Neural crest cell (in vitro differentiated cells): ENCODE measurements around the gene HBS1L. TPM values are rescaled to one million over a fixed set of nuclear protein-coding genes. Genes with fewer than 3 reads are reported as not detected.

Experiments used
- DNase-seq: peaks from one replicate; pipeline ENCODE4 v3.0.0; 2021; ENCODE audit warnings: low read depth, mixed read lengths, low spot score
- H3K27ac Mint-ChIP-seq: one replicate; pipeline ENCODE4 v1.8.0; 2021; ENCODE audit warnings: mild to moderate bottlenecking, mixed read lengths; ENCODE audit not compliant: unreplicated experiment
- H3K27me3 Mint-ChIP-seq: 2 replicates; pipeline ENCODE4 v1.8.0; 2021; ENCODE audit warnings: low read depth, mild to moderate bottlenecking, mixed read lengths
- H3K36me3 Mint-ChIP-seq: 2 replicates; pipeline ENCODE4 v1.8.0; 2021; ENCODE audit warnings: low read depth, mild to moderate bottlenecking, mixed read lengths
- H3K4me1 Mint-ChIP-seq: 2 replicates; pipeline ENCODE4 v1.8.0; 2021; ENCODE audit warnings: mixed read lengths
- H3K4me3 Mint-ChIP-seq: one replicate; pipeline ENCODE4 v1.8.0; 2021; ENCODE audit warnings: mild to moderate bottlenecking, mixed read lengths
- H3K9me3 Mint-ChIP-seq: 2 replicates; pipeline ENCODE4 v1.8.0; 2021; ENCODE audit warnings: mixed read lengths
- CTCF ChIP-seq: fragments of 200-600 bp; sonication (generic); conservative IDR thresholded peaks from 2 replicates; pipeline ENCODE4 v1.5.0; 2021; ENCODE audit warnings: antibody characterized with exemption, mild to moderate bottlenecking
- total RNA-seq: library from RNA; stranded (reverse); gene quantifications from 2 replicates; pipeline ENCODE4 v1.2.1, GENCODE V29; 2021

Gene HBS1L
- total RNA-seq, 1 donor from 2014 or later = 82.6 TPM

GRCh38 chr6:135066806-135067205 lies 12.2 kb upstream of the HBS1L start:
- peaks cover 5% of the 10 kb centered on the region for H3K4me1 Mint-ChIP-seq
- no peak for TF ChIP-seq CTCF

GRCh38 chr6:135066397-135066796 lies 11.8 kb upstream of the HBS1L start:
- H3K4me3 Mint-ChIP-seq = no peak overlapping the region
- no peak overlapping the region for H3K27ac Mint-ChIP-seq
- H3K9me3 Mint-ChIP-seq = no peaks in the 10 kb centered on the region
- peaks cover 5% of the 10 kb centered on the region for H3K4me1 Mint-ChIP-seq
- no peak for DNase-seq
- H3K27me3 Mint-ChIP-seq = no peaks in the 10 kb centered on the region
- no peak for TF ChIP-seq CTCF
- H3K36me3 Mint-ChIP-seq = no peaks in the 10 kb centered on the region

More at GRCh38 chr6:135066806-135067205, 12.2 kb upstream of the HBS1L start:
- H3K4me3 Mint-ChIP-seq = no peak overlapping the region
- DNase-seq = no peak
- H3K9me3 Mint-ChIP-seq = no peaks in the 10 kb centered on the region
- no peaks in the 10 kb centered on the region for H3K27me3 Mint-ChIP-seq
- H3K36me3 Mint-ChIP-seq = no peaks in the 10 kb centered on the region
- H3K27ac Mint-ChIP-seq = no peak overlapping the region

GRCh38 chr6:135064586-135064985 lies 10.0 kb upstream of the HBS1L start:
- H3K4me3 Mint-ChIP-seq = no peak overlapping the region
- no peaks in the 10 kb centered on the region for H3K9me3 Mint-ChIP-seq
- no peak for TF ChIP-seq CTCF
- H3K36me3 Mint-ChIP-seq = no peaks in the 10 kb centered on the region
- no peak for DNase-seq
- peaks cover 12% of the 10 kb centered on the region for H3K27me3 Mint-ChIP-seq
- H3K4me1 Mint-ChIP-seq = peaks cover 5% of the 10 kb centered on the region
- no peak overlapping the region for H3K27ac Mint-ChIP-seq

- Mint-ChIP-seq H3K27me3 (peaks cover 18% of the 10 kb centered on the region), H3K4me1 (peaks cover 5% of the 10 kb centered on the region), H3K27ac (no peak overlapping the region), H3K9me3 (no peaks in the 10 kb centered on the region), H3K4me3 (no peak overlapping the region), H3K36me3 (no peaks in the 10 kb centered on the region)
- TF ChIP-seq CTCF = no peak
- no peak for DNase-seq
These were observed 9.3 kb upstream of the HBS1L start for GRCh38 chr6:135063926-135064325.

- Mint-ChIP-seq H3K36me3 (no peaks in the 10 kb centered on the region), H3K4me3 (no peak overlapping the region)
These were observed 8.1 kb upstream of the HBS1L start for GRCh38 chr6:135062735-135063134.

More at GRCh38 chr6:135062735-135063134, 8.1 kb upstream of the HBS1L start:
- Mint-ChIP-seq H3K9me3 (no peaks in the 10 kb centered on the region), H3K27me3 (peaks cover 18% of the 10 kb centered on the region), H3K27ac (no peak overlapping the region), H3K4me1 (peaks cover 5% of the 10 kb centered on the region)
- no peak for TF ChIP-seq CTCF
- DNase-seq = no peak
